ENCODE measurements around the gene EML6.

The EML6 gene

GRCh38 chr2:54949431-54949830 is 226.0 kb downstream of the EML6 start:
- no peak for TF ChIP-seq CTCF (IDR thresholded peaks at IDR 0.05; ENCODE audit: low read depth, low read length)
- Histone ChIP-seq H3K4me3 (ENCODE audit: low read depth, low read length) (no peak overlapping the region), H3K27ac (no peak overlapping the region), H3K36me3 (no peaks in the 10 kb centered on the region; the same call in 1 of the 2 replicates), H3K27me3 (ENCODE audit: insufficient read depth, low read depth, severe bottlenecking) (no peaks in the 10 kb centered on the region), H3K9me3 (ENCODE audit: severe bottlenecking) (no peaks in the 10 kb centered on the region)
- DNase-seq, result no peak

GRCh38 chr2:54950811-54951210 is 227.3 kb downstream of the EML6 start:
- TF ChIP-seq CTCF (IDR thresholded peaks at IDR 0.05; ENCODE audit: low read depth, low read length), result no peak
- Histone ChIP-seq H3K36me3 (no peaks in the 10 kb centered on the region; the same call in 1 of the 2 replicates), H3K4me3 (ENCODE audit: low read depth, low read length) (no peak overlapping the region), H3K9me3 (ENCODE audit: severe bottlenecking) (no peaks in the 10 kb centered on the region), H3K27me3 (ENCODE audit: insufficient read depth, low read depth, severe bottlenecking) (no peaks in the 10 kb centered on the region), H3K27ac (no peak overlapping the region)
- no peak for DNase-seq

GRCh38 chr2:54952425-54952824 is 229.0 kb downstream of the EML6 start:
- no peak for TF ChIP-seq CTCF (IDR thresholded peaks at IDR 0.05; ENCODE audit: low read depth, low read length)
- H3K27me3 ChIP-seq (ENCODE audit: insufficient read depth, low read depth, severe bottlenecking), result no peaks in the 10 kb centered on the region
- H3K36me3 ChIP-seq, result no peaks in the 10 kb centered on the region; the same call in 1 of the 2 replicates
- H3K9me3 ChIP-seq (ENCODE audit: severe bottlenecking), result no peaks in the 10 kb centered on the region
- H3K4me3 ChIP-seq (ENCODE audit: low read depth, low read length), result no peak overlapping the region
- no peak for DNase-seq
- H3K27ac ChIP-seq, result no peak overlapping the region

GRCh38 chr2:54952978-54953456 is 229.6 kb downstream of the EML6 start:
- TF ChIP-seq CTCF (IDR thresholded peaks at IDR 0.05; ENCODE audit: low read depth, low read length), result no peak
- Histone ChIP-seq H3K4me3 (ENCODE audit: low read depth, low read length) (no peak overlapping the region), H3K27ac (no peak overlapping the region), H3K9me3 (ENCODE audit: severe bottlenecking) (no peaks in the 10 kb centered on the region), H3K27me3 (ENCODE audit: insufficient read depth, low read depth, severe bottlenecking) (no peaks in the 10 kb centered on the region), H3K36me3 (no peaks in the 10 kb centered on the region; the same call in 1 of the 2 replicates)
- no peak for DNase-seq

GRCh38 chr2:54954158-54954557 is 230.7 kb downstream of the EML6 start:
- no peak overlapping the region for H3K4me3 ChIP-seq (ENCODE audit: low read depth, low read length)
- no peaks in the 10 kb centered on the region for H3K9me3 ChIP-seq (ENCODE audit: severe bottlenecking)
- H3K27ac ChIP-seq, result no peak overlapping the region
- no peak for TF ChIP-seq CTCF (IDR thresholded peaks at IDR 0.05; ENCODE audit: low read depth, low read length)
- H3K27me3 ChIP-seq (ENCODE audit: insufficient read depth, low read depth, severe bottlenecking), result no peaks in the 10 kb centered on the region
- no peaks in the 10 kb centered on the region; the same call in 1 of the 2 replicates for H3K36me3 ChIP-seq
- no peak for DNase-seq

GRCh38 chr2:54954705-54955357 is 231.4 kb downstream of the EML6 start:
- no peaks in the 10 kb centered on the region; the same call in 1 of the 2 replicates for H3K36me3 ChIP-seq

More at GRCh38 chr2:54954705-54955357, 231.4 kb downstream of the EML6 start:
- Histone ChIP-seq H3K4me3 (ENCODE audit: low read depth, low read length) (no peak overlapping the region), H3K27ac (no peak overlapping the region), H3K27me3 (ENCODE audit: insufficient read depth, low read depth, severe bottlenecking) (no peaks in the 10 kb centered on the region), H3K9me3 (ENCODE audit: severe bottlenecking) (no peaks in the 10 kb centered on the region)
- DNase-seq, result no peak
- no peak for TF ChIP-seq CTCF (IDR thresholded peaks at IDR 0.05; ENCODE audit: low read depth, low read length)
